Measurements from ENCODE around the gene CADM1. TPM values are rescaled to one million over a fixed set of nuclear protein-coding genes. Genes with fewer than 3 reads are reported as not detected.

Gene CADM1
- total and polyA plus RNA-seq, 4 donors, result 13.0 to 40.6 (median 28.9) TPM

- H3K9ac ChIP-seq (ENCODE audit: low read depth in 1 of 2, low read length in 2 of 2), result no peak overlapping the region
- H3K36me3 ChIP-seq (ENCODE audit: control insufficient read depth in 4 of 4, insufficient read depth in 3 of 4, low read depth in 1 of 4, low read length in 3 of 4), result no peaks in the 10 kb centered on the region
- H3K4me1 ChIP-seq (ENCODE audit: control insufficient read depth in 4 of 4, insufficient read depth in 4 of 4, low read length in 3 of 4), result no peaks in the 10 kb centered on the region
- WGBS, result 95% methylated on average over 6 of the region's 6 CpGs
- no peak for DNase-seq (ENCODE audit: low spot score)
- no peak overlapping the region for H3K27ac ChIP-seq (ENCODE audit: low read depth in 1 of 2, low read length in 2 of 2)
- no peaks in the 10 kb centered on the region for H3K27me3 ChIP-seq (ENCODE audit: control insufficient read depth in 4 of 4, insufficient read depth in 4 of 4, low read length in 3 of 4)
- H3K9me3 ChIP-seq (ENCODE audit: control insufficient read depth in 4 of 4, low read length in 3 of 4), result no peaks in the 10 kb centered on the region
- no peak for TF ChIP-seq EGR1 (IDR thresholded peaks at IDR 0.05; ENCODE audit: low read depth in 2 of 2)
- no peak for TF ChIP-seq ATF3 (IDR thresholded peaks at IDR 0.05)
- no peak for TF ChIP-seq FOXA2 (IDR thresholded peaks at IDR 0.05)
- no peak for TF ChIP-seq MAX (IDR thresholded peaks at IDR 0.05)
- TF ChIP-seq TAF1 (conservative IDR thresholded peaks at IDR 0.05), result no peak
- TF ChIP-seq SP1 (IDR thresholded peaks at IDR 0.05), result no peak
- no peak for TF ChIP-seq RAD21 (IDR thresholded peaks at IDR 0.05)
- TF ChIP-seq CTCF (IDR thresholded peaks at IDR 0.05; ENCODE audit: low read depth, low read length, missing input control), result no peak
- H3K4me3 ChIP-seq (ENCODE audit: low read depth in 1 of 3, low read length in 3 of 3), result no peak overlapping the region
Observed at GRCh38 chr11:115348416-115348815, 155.8 kb downstream of the CADM1 start.

GRCh38 chr11:115347106-115347505 is 157.1 kb downstream of the CADM1 start:
- DNase-seq (ENCODE audit: low spot score), result no peak
- 89% methylated on average over 4 of the region's 4 CpGs for WGBS
- no peaks in the 10 kb centered on the region for H3K9me3 ChIP-seq (ENCODE audit: control insufficient read depth in 4 of 4, low read length in 3 of 4)

More at GRCh38 chr11:115347106-115347505, 157.1 kb downstream of the CADM1 start:
- Histone ChIP-seq H3K27ac (ENCODE audit: low read depth in 1 of 2, low read length in 2 of 2) (no peak overlapping the region), H3K27me3 (ENCODE audit: control insufficient read depth in 4 of 4, insufficient read depth in 4 of 4, low read length in 3 of 4) (no peaks in the 10 kb centered on the region), H3K36me3 (ENCODE audit: control insufficient read depth in 4 of 4, insufficient read depth in 3 of 4, low read depth in 1 of 4, low read length in 3 of 4) (no peaks in the 10 kb centered on the region), H3K4me1 (ENCODE audit: control insufficient read depth in 4 of 4, insufficient read depth in 4 of 4, low read length in 3 of 4) (peaks cover 0 to 2% (median 0%) of the 10 kb centered on the region in 4 donors), H3K4me3 (ENCODE audit: low read depth in 1 of 3, low read length in 3 of 3) (no peak overlapping the region), H3K9ac (ENCODE audit: low read depth in 1 of 2, low read length in 2 of 2) (no peak overlapping the region)
- TF ChIP-seq FOXA1 (IDR thresholded peaks at IDR 0.05) (no peak), JUND (IDR thresholded peaks at IDR 0.05) (no peak), RAD21 (IDR thresholded peaks at IDR 0.05) (no peak), ZBTB33 (IDR thresholded peaks at IDR 0.05) (no peak), HNF4A (conservative IDR thresholded peaks at IDR 0.05) (no peak), CTCF (IDR thresholded peaks at IDR 0.05; ENCODE audit: low read depth, low read length, missing input control) (no peak)

All from liver (tissue), 9 donors.